Cerebellar cortex (tissue), 1 donor: ENCODE data around the gene TXN.
"Not testable (repeated sequence)": the region's sequence is repeated elsewhere in the genome, so short reads cannot be mapped to it uniquely, and the experiment has no call there.

Experiments
- DNase-seq: peaks from one replicate; pipeline ENCODE4 v3.0.0-alpha.2; 2015; ENCODE audit warnings: low spot score

Gene TXN

GRCh38 chr9:110208031-110208430 lies 48.3 kb downstream of the TXN start, which contains the start of gene C9orf152:
Gene C9orf152, minus strand, starts transcription at chr9:110208159. Its CDS starts 580 bp downstream, at chr9:110207579.
- DNase-seq, result no peak

- no peak for DNase-seq
Measured at GRCh38 chr9:110207071-110207641, 49.2 kb downstream of the TXN start.

DNA sequence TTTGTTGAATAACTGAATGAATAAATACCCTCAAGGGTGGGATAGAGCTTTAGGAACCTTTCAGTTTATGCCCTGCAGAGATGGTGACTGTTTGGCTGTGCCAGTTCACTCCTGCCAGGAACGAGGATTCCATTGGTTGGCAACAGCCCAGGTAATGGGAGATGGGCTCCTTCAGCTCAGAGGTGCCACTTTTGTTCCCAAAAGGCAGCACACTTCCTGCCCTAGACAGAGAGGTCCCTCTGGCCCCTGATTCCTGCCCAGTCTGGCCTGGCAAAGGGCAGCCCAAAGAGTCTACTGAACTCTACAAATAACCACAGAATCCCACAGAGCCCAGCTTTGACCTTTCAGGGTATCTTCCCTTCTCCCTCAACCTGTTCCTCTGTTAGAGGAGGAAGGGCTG lies 49.9 kb downstream of the TXN start:
- no peak for DNase-seq

DNA sequence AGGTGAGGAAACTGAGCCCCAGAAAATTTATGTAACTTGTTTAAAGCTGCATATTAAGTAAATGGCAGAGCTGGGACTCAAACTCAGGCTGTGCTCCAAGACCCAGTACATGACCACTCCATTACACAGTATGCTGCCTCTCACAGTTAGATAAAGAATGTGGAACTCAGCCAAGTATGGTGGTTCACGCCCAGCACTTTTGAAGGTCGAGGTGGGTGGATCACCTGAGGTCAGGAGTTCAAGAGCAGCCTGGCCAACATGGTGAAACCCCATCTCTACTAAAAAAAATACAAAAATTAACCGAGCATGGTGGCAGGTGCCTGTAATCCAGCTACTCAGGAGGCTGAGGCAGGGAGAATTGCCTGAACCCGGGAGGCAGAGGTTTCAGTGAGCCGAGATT lies 50.7 kb downstream of the TXN start:
- not testable (repeated sequence) for DNase-seq

GRCh38 chr9:110202232-110202631 lies 54.1 kb downstream of the TXN start:
- DNase-seq, result no peak

GRCh38 chr9:110199643-110200042 lies 56.7 kb downstream of the TXN start:
- no peak for DNase-seq

- DNase-seq, result no peak
Measured at GRCh38 chr9:110198357-110198756, 58.0 kb downstream of the TXN start.

DNA sequence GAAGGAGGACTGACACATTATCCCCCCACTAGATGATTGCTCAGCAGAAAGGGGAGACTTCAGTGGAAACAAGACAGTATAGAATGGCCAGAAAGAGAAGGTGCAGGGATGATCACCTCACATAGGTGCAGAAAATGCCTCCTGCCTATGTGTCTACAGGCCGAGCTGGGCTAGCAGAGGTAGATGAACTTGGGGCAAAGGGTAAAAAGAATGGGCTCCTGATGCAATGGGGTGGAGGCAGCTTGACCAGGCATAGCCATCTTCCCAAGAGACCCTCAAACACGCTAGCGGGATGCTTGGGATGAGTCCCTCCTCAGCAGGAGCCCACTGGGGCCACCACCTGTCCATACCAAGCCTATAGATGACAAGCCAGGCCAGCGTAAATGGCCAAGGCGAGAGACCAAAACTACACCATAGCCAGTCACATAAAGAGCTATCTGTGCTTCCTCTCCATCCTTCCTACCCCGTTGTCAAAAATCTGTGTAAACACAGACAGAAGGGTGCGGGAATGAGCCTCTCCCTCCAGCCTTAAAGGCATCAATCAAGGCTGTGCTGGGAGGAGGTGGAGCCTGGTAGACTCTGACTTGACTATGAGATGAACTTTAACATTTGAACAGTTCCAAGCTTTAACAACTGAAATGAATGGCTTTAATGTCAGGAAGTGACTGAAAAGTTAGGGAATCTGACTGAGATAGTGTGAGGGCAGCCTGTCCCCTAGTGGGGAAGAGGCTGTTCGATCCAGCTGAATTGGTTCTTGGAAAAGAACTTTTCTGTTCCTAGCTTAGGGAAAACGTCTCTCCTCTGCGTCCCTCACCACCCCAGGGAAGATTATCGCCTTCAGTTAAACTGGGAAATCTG lies 58.7 kb downstream of the TXN start:
- no peak for DNase-seq

DNA sequence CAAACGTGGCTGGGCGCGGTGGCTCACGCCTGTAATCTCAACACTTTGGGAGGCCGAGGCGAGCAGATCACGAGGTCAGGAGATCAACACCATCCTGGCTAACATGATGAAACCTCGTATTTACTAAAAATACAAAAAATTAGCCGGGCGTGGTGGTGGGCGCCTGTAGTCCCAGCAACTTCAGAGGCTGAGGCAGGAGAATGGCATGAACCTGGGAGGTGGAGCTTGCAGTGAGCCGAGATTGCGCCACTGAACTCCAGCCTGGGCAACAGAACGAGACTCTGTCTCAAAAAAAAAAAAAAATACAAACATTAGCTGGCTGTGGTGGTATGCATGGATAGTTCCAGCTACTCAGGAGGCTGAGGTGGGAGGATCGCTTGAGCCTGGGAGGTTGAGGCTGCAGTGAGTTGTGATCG lies 60.2 kb downstream of the TXN start:
- DNase-seq, result not testable (repeated sequence)
